A549 (cell line): ENCODE measurements around the gene MED12L.

Experiments
- BCL3 ChIP-seq: fragments of >200 bp; sonication (Bioruptor Twin); formaldehyde crosslinking; IDR thresholded peaks from 3 replicates; pipeline ENCODE4 v1.6.1; 2016
- CBX8 ChIP-seq: fragments of 200-600 bp; sonication (generic); IDR thresholded peaks from 2 replicates; pipeline ENCODE4 v1.6.1; 2016
- CEBPB ChIP-seq, 2 experiments: fragments of >200 bp in 1 of 2; sonication (Bioruptor Twin) in 1 of 2; formaldehyde crosslinking in 1 of 2; IDR thresholded peaks; 2 replicates each; pipeline ENCODE4 v1.6.1; 2012 to 2016
- CTCF ChIP-seq: fragments of >200 bp; sonication (Bioruptor Twin); formaldehyde crosslinking; IDR thresholded peaks from 3 replicates; pipeline ENCODE4 v1.5.1; 2016
- HDAC2 ChIP-seq: fragments of 200-600 bp; sonication (generic); IDR thresholded peaks from 2 replicates; pipeline ENCODE4 v1.6.1; 2016
- HMGXB4 ChIP-seq: fragments of 250-450 bp; sonication (Bioruptor Pico); IDR thresholded peaks from 2 replicates; pipeline ENCODE4 v1.5.0; 2021; ENCODE audit warnings: mild to moderate bottlenecking, moderate library complexity, borderline replicate concordance
- KDM1A ChIP-seq: fragments of 200-600 bp; sonication (generic); IDR thresholded peaks from 2 replicates; pipeline ENCODE4 v1.6.1; 2016; ENCODE audit warnings: low read depth, mild to moderate bottlenecking
- NFE2L2 ChIP-seq: fragments of 150-350 bp; conservative IDR thresholded peaks from 2 replicates; pipeline ENCODE4 v1.6.1; 2014; ENCODE audit warnings: low read length
- RAD21 ChIP-seq, 2 experiments: fragments of >200 bp in 1 of 2; sonication (Bioruptor Twin) in 1 of 2; formaldehyde crosslinking in 1 of 2; IDR thresholded peaks in 1 of 2; conservative IDR thresholded peaks in 1 of 2; 2 replicates in 1 of 2; 3 replicates in 1 of 2; pipeline ENCODE4 v1.6.1; 2012 to 2018; ENCODE audit warnings: inconsistent platforms in 1 of 2
- REST ChIP-seq: fragments of 200-600 bp; sonication (generic); IDR thresholded peaks from 2 replicates; pipeline ENCODE4 v1.6.1; 2016; ENCODE audit warnings: antibody characterized with exemption, mild to moderate bottlenecking, moderate library complexity
- SREBF2 ChIP-seq: fragments of 450-650 bp; IDR thresholded peaks from 2 replicates; pipeline ENCODE4 v1.6.1; 2014; ENCODE audit warnings: mild to moderate bottlenecking, moderate library complexity

GRCh38 chr3:151085227-151085888, at the start of gene MED12L:
- no peak for TF ChIP-seq SREBF2
- no peak for TF ChIP-seq CEBPB (IDR thresholded peaks at IDR 0.05)
- no peak; the same call in 2 of the 3 replicates for TF ChIP-seq CTCF
- 0 out of 2 replicates have a peak, but pooled peaks have one; percentile 8 for TF ChIP-seq KDM1A
- TF ChIP-seq REST, result 0 out of 2 replicates have a peak, but pooled peaks have one; percentile 26
- no peak for TF ChIP-seq CBX8
- TF ChIP-seq HMGXB4, result no peak
- no peak for TF ChIP-seq NFE2L2
- no peak for TF ChIP-seq BCL3
- no peak for TF ChIP-seq HDAC2
- 0 out of 5 replicates have a peak, but pooled peaks of 1 of the 2 experiments have one; percentile 24 for TF ChIP-seq RAD21 (conservative IDR thresholded peaks at IDR 0.05 in 1 of 2, IDR thresholded peaks at IDR 0.05 in 1 of 2)
